Hematopoietic multipotent progenitor cell treated with erythropoietin and hydrocortisone succinate and interleukin-3 and kit ligand, for 15 days (in vitro differentiated cells): ENCODE measurements around the gene MEIS3.
A peak's percentile ranks its signal among the peaks of the same experiment; 100 is the strongest.

Source experiments
- DNase-seq: peaks from one replicate; pipeline ENCODE4 v3.0.0-alpha.2; 2015; ENCODE audit warnings: low spot score

MEIS3 gene

GRCh38 chr19:47358936-47359335 lies 60.4 kb downstream of the MEIS3 start:
- DNase-seq = no peak

DNA sequence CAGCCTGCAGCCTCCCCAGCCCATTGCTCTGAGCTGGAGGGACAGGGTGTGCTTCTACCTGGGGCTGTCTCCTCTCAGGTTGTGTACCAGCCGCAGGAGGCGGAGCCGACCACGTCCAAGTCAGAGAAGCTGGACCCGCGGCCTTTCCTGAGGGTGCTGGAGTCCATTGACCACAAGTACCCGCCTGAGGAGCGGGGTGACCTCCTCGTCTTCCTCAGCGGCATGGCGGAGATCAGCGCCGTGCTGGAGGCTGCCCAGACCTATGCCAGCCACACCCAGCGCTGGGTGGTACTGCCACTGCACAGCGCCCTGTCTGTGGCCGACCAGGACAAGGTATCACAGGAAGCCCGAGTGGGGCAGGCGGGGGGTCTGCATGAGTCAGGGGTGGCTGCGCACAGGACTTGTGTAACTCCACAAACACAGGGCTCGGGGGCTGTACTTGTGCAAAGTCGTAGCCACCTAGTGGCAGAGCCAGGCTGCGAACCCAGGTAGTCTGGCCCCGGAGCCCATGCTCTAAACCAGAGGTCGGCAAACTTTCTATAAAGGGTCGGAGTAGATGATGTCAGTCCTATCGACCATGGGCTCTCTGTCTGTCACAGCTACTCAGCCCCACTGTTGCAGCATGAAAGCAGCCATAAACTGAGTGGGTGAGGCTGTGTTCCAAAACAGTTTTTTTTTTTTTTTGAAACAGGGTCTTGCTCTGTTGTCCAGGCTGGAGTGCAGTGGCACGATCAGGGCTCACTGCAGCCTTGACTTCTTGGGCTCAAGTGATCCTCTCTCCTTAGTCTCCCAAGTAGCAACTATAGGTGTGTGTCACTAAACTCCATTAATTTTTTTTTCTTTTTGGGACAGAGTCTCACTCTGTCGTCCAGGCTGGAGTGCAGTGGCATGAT lies 61.3 kb downstream of the MEIS3 start:
- peak; percentile 32 for DNase-seq

GRCh38 chr19:47356900-47357299 lies 62.4 kb downstream of the MEIS3 start:
- DNase-seq = no peak

- DNase-seq = no peak
Measured at GRCh38 chr19:47353307-47353712, 66.0 kb downstream of the MEIS3 start.
